K562 (cell line): ENCODE data around the gene HSPA1L. TPM values are rescaled to one million over a fixed set of nuclear protein-coding genes. Genes with fewer than 3 reads are reported as not detected.
A peak's percentile ranks its signal among the peaks of the same experiment; 100 is the strongest.

ENCODE experiments used
- BMI1 ChIP-seq: fragments of 150-350 bp; IDR thresholded peaks from 2 replicates; pipeline ENCODE4 v1.6.1; 2014; ENCODE audit warnings: low read length
- CAMTA2 ChIP-seq: fragments of 250-450 bp; sonication (Bioruptor Pico); conservative IDR thresholded peaks from 2 replicates; pipeline ENCODE4 v1.5.1; 2022
- CGGBP1 ChIP-seq: fragments of 250-450 bp; sonication (Bioruptor Pico); IDR thresholded peaks from 2 replicates; pipeline ENCODE4 v1.9.0; 2021; ENCODE audit warnings: mild to moderate bottlenecking
- CREB5 ChIP-seq: fragments of 250-450 bp; sonication (Bioruptor Pico); IDR thresholded peaks from 2 replicates; pipeline ENCODE4 v1.5.0; 2020; ENCODE audit warnings: mild to moderate bottlenecking
- CTBP1 ChIP-seq: fragments of 450-650 bp; IDR thresholded peaks from 2 replicates; pipeline ENCODE4 v1.6.1; 2016; ENCODE audit warnings: borderline replicate concordance
- E2F8 ChIP-seq: fragments of 450-650 bp; IDR thresholded peaks from 2 replicates; pipeline ENCODE4 v1.7.1; 2018; ENCODE audit warnings: mild to moderate bottlenecking, low read depth; ENCODE audit not compliant: partially characterized antibody
- GTF2E2 ChIP-seq: fragments of 200-800 bp; sonication (Bioruptor generic); IDR thresholded peaks from 2 replicates; pipeline ENCODE4 v1.6.1; 2016; ENCODE audit warnings: missing genetic modification characterization, missing compliant biosample characterization
- HNRNPLL ChIP-seq: fragments of 200-400 bp; formaldehyde crosslinking; IDR thresholded peaks from 2 replicates; pipeline ENCODE4 v1.6.1; 2017; ENCODE audit warnings: low read length, low read depth, mild to moderate bottlenecking; ENCODE audit not compliant: poor library complexity, severe bottlenecking
- IRF1 ChIP-seq: sonication (generic); formaldehyde crosslinking; IDR thresholded peaks from 2 replicates; pipeline ENCODE4 v1.8.0; 2022; ENCODE audit warnings: missing genetic modification reagents, mild to moderate bottlenecking, borderline replicate concordance
- KLF6 ChIP-seq: fragments of 250-450 bp; sonication (Bioruptor Pico); IDR thresholded peaks from 2 replicates; pipeline ENCODE4 v1.4.0; 2020; ENCODE audit warnings: mild to moderate bottlenecking, moderate library complexity, borderline replicate concordance
- MEIS2 ChIP-seq: fragments of 450-650 bp; IDR thresholded peaks from 2 replicates; pipeline ENCODE4 v1.6.1; 2014; ENCODE audit warnings: mild to moderate bottlenecking; ENCODE audit not compliant: partially characterized antibody
- MLLT1 ChIP-seq, 2 experiments: fragments of 450-650 bp; IDR thresholded peaks; 2 replicates each; pipeline ENCODE4 v1.6.1; 2016
- MTF1 ChIP-seq: fragments of 250-450 bp; sonication (Bioruptor Pico); IDR thresholded peaks from 2 replicates; pipeline ENCODE4 v1.9.0; 2021; ENCODE audit warnings: moderate library complexity, mild to moderate bottlenecking, inconsistent platforms, borderline replicate concordance
- NBN ChIP-seq: fragments of 450-650 bp; IDR thresholded peaks from 2 replicates; pipeline ENCODE4 v1.6.1; 2016; ENCODE audit warnings: low read depth, mild to moderate bottlenecking
- POLR2G ChIP-seq: fragments of 200-400 bp; formaldehyde crosslinking; IDR thresholded peaks from 2 replicates; pipeline ENCODE4 v1.6.1; 2017; ENCODE audit warnings: low read depth, mild to moderate bottlenecking, antibody characterized with exemption, low read length, moderate library complexity
- RBM14 ChIP-seq: fragments of 200-400 bp; formaldehyde crosslinking; IDR thresholded peaks from 2 replicates; pipeline ENCODE4 v1.6.1; 2018; ENCODE audit warnings: low read depth, mild to moderate bottlenecking, low read length, moderate library complexity, borderline replicate concordance; ENCODE audit not compliant: insufficient read depth
- SNRNP70 ChIP-seq: fragments of 200-400 bp; formaldehyde crosslinking; optimal IDR thresholded peaks from 2 replicates; pipeline ENCODE3; 2017; ENCODE audit warnings: low read depth, low read length
- SP2 ChIP-seq: IDR thresholded peaks from 2 replicates; pipeline ENCODE4 v1.6.1; 2011; ENCODE audit warnings: mild to moderate bottlenecking, low read depth, low read length, moderate library complexity; ENCODE audit not compliant: poor library complexity, severe bottlenecking; ENCODE audit errors: extremely low read depth
- SPI1 ChIP-seq: IDR thresholded peaks from 2 replicates; pipeline ENCODE4 v1.6.1; 2011; ENCODE audit warnings: low read depth, low read length, control low read depth, borderline replicate concordance
- XRCC3 ChIP-seq: fragments of 450-650 bp; IDR thresholded peaks from 2 replicates; pipeline ENCODE4 v1.6.1; 2017; ENCODE audit warnings: mild to moderate bottlenecking, moderate library complexity
- ZNF583 ChIP-seq: fragments of 250-450 bp; sonication (Bioruptor Pico); IDR thresholded peaks from 2 replicates; pipeline ENCODE4 v1.4.0; 2020
- polyA plus RNA-seq, 8 experiments: library from polyadenylated mRNA; depleted of rRNA in 4 of 8; stranded (reverse) in 5 of 8; unstranded in 3 of 8; fragments of >200 nt; fragmentation: Nextera tagmentation in 2 of 8; fragmentation: Illumina TruSeq in 1 of 8; extraction: Ambion mirVana in 2 of 8; extraction: Trizol in 1 of 8; gene quantifications; 2 replicates each; pipeline versions ENCODE4 v1.2.1 to v1.2.3, GENCODE V29; 2011 to 2014; ENCODE audit warnings: inconsistent platforms in 1 of 8, missing spikeins in 1 of 8
- total RNA-seq, 7 experiments: library from RNA; depleted of rRNA in 6 of 7; stranded (reverse); fragments of >200 nt in 6 of 7; fragmentation: Illumina TruSeq in 2 of 7; extraction: Trizol in 2 of 7; gene quantifications; 2 replicates each; pipeline versions ENCODE4 v1.2.1 to v1.2.3, GENCODE V29; 2011 to 2021; ENCODE audit warnings: low replicate concordance in 1 of 7

Gene HSPA1L
- total and polyA plus RNA-seq, 9 of the 15 experiments (the other 6 are each of a cell fraction or from before 2014, with no cell fraction given) = 0.14 to 2.1 (median 1.3) TPM

- TF ChIP-seq CAMTA2 (CRISPR knock-in tag) = peak; percentile 64; the same call in 1 of the 2 replicates
- TF ChIP-seq HNRNPLL = peak; percentile 99
- TF ChIP-seq CTBP1 = peak; percentile 98
- peak; percentile 95; the same call in 1 of the 2 replicates for TF ChIP-seq RBM14
- no peak for TF ChIP-seq IRF1 (CRISPR knock-in tag)
- TF ChIP-seq POLR2G = peak; percentile 97
- TF ChIP-seq NBN = peak; percentile 81
- peak; percentile 79; the same call in 1 of the 2 replicates for TF ChIP-seq CGGBP1 (CRISPR knock-in tag)
- no peak for TF ChIP-seq BMI1
- peak; percentile 92 for TF ChIP-seq MEIS2
- TF ChIP-seq ZNF583 (CRISPR knock-in tag) = 0 out of 2 replicates have a peak, but pooled peaks have one; percentile 20
- TF ChIP-seq SNRNP70 = no peak
- TF ChIP-seq E2F8 = peak; percentile 81
- no peak for TF ChIP-seq XRCC3
- peak; percentile 99 for TF ChIP-seq SPI1
- 0 out of 2 replicates have a peak, but pooled peaks have one; percentile 32 for TF ChIP-seq KLF6 (CRISPR knock-in tag)
- 0 out of 2 replicates have a peak, but pooled peaks have one; percentile 6 for TF ChIP-seq GTF2E2 (tag)
- TF ChIP-seq MLLT1 (IDR thresholded peaks at IDR 0.05) = 0 out of 4 replicates have a peak, but pooled peaks have one; percentile 21 to 41
- TF ChIP-seq CREB5 (CRISPR knock-in tag) = no peak
- TF ChIP-seq SP2 = no peak
- no peak for TF ChIP-seq MTF1
Measured at GRCh38 chr6:31806470-31807272, 8.4 kb downstream of the HSPA1L start, which contains the start of gene LSM2 (continued).
